Thoracic aorta (tissue), 2 donors: ENCODE measurements around the gene BLVRA. TPM values are rescaled to one million over a fixed set of nuclear protein-coding genes. Genes with fewer than 3 reads are reported as not detected.

Source experiments
- ATAC-seq: fragments of 150-250 bp; one replicate; pipeline ENCODE4 v1.8.0; 2017; ENCODE audit warnings: low read depth; ENCODE audit not compliant: insufficient number of reproducible peaks, low FRiP score
- DNase-seq: peaks from one replicate; pipeline ENCODE4 v3.0.0-alpha.2; 2020; ENCODE audit warnings: low spot score
- H3K27ac ChIP-seq, 2 donors: fragments of 200-600 bp; sonication (generic); 1 replicate in 1 of 2; 2 replicates in 1 of 2; pipeline ENCODE4 v1.5.1; 2016; ENCODE audit warnings: mild to moderate bottlenecking in 2 of 2, moderate library complexity in 2 of 2
- H3K27me3 ChIP-seq: fragments of 200-600 bp; sonication (generic); replicated peaks from 2 replicates; pipeline ENCODE4 v1.6.0; 2016; ENCODE audit warnings: mild to moderate bottlenecking; ENCODE audit not compliant: insufficient read depth
- H3K36me3 ChIP-seq: fragments of 200-600 bp; sonication (generic); one replicate; pipeline ENCODE4 v1.5.1; 2016
- H3K4me1 ChIP-seq, 2 donors: fragments of 200-600 bp; sonication (generic); 1 replicate in 1 of 2; 2 replicates in 1 of 2; pipeline versions ENCODE4 v1.5.1 to v1.6.0; 2016; ENCODE audit warnings: low read depth in 2 of 2, mild to moderate bottlenecking in 1 of 2; ENCODE audit not compliant: control insufficient read depth in 1 of 2
- H3K4me3 ChIP-seq: fragments of 200-600 bp; sonication (generic); 2 replicates; pipeline ENCODE4 v1.5.1; 2016; ENCODE audit warnings: mild to moderate bottlenecking
- H3K9me3 ChIP-seq: fragments of 200-600 bp; sonication (generic); 2 replicates; pipeline ENCODE4 v1.5.1; 2016
- total RNA-seq, 2 donors: library from RNA; depleted of rRNA; stranded (reverse); fragments of >200 nt; gene quantifications; one replicate each; pipeline versions ENCODE4 v1.1.0 to v1.2.3, GENCODE V29; 2016
- TF ChIP-seq, protein P1 (sequence below): fragments of 200-600 bp; sonication (generic); IDR thresholded peaks from one replicate; pipeline ENCODE4 v1.5.1; 2019; ENCODE audit warnings: antibody characterized with exemption

BLVRA gene
- total RNA-seq, 2 donors from 2014 or later: 35.3 to 46.4 TPM

DNA sequence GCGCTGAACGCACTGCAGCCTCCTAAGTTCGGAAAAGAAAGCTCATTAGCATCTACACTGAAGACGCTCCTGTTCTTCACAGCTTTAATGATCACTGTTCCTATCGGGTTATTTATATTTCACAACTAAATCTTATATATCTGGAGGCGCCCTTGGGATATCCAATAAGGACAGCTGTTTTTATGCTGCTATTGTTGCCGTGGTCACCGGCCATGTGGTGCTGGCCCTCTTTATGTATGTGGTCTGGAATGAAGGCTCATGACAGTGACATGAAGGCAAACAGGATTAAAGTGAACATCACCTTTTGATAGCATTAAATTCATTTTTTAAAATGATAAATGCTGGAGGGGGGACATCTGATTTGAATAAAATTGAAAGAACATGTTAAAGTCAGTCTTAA is 8.8 kb downstream of the BLVRA start:
- Histone ChIP-seq H3K36me3 (peaks cover 5% of the 10 kb centered on the region), H3K27ac (no peak overlapping the region), H3K9me3 (no peaks in the 10 kb centered on the region), H3K4me3 (no peak overlapping the region), H3K27me3 (no peaks in the 10 kb centered on the region), H3K4me1 (peaks cover 21 to 24% of the 10 kb centered on the region in 2 donors)
- ATAC-seq (no peak), DNase-seq (no peak)
- TF ChIP-seq, protein P1, sequence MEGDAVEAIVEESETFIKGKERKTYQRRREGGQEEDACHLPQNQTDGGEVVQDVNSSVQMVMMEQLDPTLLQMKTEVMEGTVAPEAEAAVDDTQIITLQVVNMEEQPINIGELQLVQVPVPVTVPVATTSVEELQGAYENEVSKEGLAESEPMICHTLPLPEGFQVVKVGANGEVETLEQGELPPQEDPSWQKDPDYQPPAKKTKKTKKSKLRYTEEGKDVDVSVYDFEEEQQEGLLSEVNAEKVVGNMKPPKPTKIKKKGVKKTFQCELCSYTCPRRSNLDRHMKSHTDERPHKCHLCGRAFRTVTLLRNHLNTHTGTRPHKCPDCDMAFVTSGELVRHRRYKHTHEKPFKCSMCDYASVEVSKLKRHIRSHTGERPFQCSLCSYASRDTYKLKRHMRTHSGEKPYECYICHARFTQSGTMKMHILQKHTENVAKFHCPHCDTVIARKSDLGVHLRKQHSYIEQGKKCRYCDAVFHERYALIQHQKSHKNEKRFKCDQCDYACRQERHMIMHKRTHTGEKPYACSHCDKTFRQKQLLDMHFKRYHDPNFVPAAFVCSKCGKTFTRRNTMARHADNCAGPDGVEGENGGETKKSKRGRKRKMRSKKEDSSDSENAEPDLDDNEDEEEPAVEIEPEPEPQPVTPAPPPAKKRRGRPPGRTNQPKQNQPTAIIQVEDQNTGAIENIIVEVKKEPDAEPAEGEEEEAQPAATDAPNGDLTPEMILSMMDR: no peak

DNA sequence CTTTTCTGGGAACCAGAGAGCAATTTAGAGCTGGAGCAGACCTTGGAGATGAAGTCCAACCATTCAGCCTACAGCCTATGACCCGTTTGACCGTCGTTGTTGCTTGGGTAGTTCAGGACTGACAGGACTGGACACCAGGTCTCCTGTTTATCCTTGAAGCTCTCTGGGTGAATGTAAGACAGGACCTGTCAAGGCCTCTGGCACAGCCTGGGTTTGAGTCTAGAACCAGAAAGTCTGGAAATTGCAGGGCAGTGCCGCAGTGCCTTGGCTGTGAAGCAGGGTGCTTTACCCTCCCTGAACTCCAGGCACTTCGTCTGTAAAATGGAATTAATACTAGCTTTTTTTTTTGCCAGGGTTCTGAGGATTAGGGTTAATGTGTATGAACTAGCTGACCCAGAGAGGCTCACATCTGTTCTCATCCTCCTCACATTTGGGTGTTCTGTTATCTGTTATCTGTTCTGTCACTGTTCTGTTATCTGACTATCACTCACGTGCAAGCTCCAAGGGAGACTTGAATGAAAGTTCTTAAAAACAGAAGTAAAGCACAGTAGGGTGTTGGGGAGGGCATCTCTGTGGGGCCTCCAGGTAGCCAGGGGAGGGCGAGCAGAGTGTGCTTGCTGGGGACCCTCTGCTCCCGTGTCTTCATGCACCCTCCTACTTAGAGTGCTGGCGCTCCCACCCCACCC is 9.9 kb downstream of the BLVRA start:
- DNase-seq (no peak), ATAC-seq (no peak)
- peaks cover 14 to 21% of the 10 kb centered on the region in 2 donors for H3K4me1 ChIP-seq
- peaks cover 6% of the 10 kb centered on the region for H3K36me3 ChIP-seq
- H3K9me3 ChIP-seq: no peaks in the 10 kb centered on the region
- no peak overlapping the region for H3K27ac ChIP-seq
- no peaks in the 10 kb centered on the region for H3K27me3 ChIP-seq
- no peak overlapping the region for H3K4me3 ChIP-seq
- TF ChIP-seq, protein P1: no peak

DNA sequence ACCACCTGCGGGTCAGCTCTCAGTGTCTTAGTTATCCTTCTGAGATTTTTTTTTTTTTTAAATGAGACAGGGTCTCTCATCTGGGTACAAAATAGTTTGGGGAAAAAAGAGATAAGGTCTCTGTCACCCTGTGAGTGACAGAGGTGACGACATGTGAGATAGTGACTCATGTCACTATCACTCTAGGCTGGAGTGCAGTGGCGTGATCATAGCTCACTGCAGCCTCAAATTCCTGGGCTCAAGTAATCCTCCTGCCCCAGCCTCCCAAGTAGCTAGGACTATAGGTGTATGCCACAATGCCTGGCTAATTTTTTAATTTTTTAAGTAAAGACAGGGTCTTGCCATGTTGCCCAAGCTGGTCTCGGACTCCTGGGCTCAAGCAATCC is 10.4 kb downstream of the BLVRA start:
- no peak overlapping the region for H3K4me3 ChIP-seq
- ATAC-seq (no peak), DNase-seq (no peak)
- peaks cover 12 to 16% of the 10 kb centered on the region in 2 donors for H3K4me1 ChIP-seq
- H3K27me3 ChIP-seq: no peaks in the 10 kb centered on the region
- TF ChIP-seq, protein P1: no peak
- H3K9me3 ChIP-seq: no peaks in the 10 kb centered on the region
- peaks cover 6% of the 10 kb centered on the region for H3K36me3 ChIP-seq
- H3K27ac ChIP-seq: no peak overlapping the region

DNA sequence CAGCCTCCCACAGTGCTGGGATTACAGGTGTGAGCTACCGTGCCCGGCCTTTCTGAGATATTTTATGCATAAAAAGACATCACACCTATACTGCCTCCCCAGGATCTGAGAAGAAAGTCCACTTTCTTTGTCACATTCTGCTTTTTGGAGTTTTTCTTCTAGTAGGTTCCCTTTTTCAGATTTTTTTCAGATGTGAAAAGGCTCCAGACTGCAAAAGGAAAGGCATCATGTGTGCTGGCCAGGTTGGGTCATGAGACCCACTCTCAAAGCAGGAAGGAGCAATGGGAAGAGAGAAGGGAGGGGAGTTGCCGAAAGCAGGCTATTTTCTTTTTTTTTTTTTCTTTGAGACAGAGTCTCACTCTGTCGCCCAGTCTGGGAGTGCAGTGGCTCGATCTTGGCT is 10.8 kb downstream of the BLVRA start:
- Histone ChIP-seq H3K9me3 (no peaks in the 10 kb centered on the region), H3K36me3 (peaks cover 6% of the 10 kb centered on the region), H3K27ac (no peak overlapping the region), H3K4me3 (no peak overlapping the region), H3K27me3 (no peaks in the 10 kb centered on the region), H3K4me1 (peaks cover 9 to 12% of the 10 kb centered on the region in 2 donors)
- TF ChIP-seq, protein P1: no peak
- ATAC-seq (no peak), DNase-seq (no peak)

DNA sequence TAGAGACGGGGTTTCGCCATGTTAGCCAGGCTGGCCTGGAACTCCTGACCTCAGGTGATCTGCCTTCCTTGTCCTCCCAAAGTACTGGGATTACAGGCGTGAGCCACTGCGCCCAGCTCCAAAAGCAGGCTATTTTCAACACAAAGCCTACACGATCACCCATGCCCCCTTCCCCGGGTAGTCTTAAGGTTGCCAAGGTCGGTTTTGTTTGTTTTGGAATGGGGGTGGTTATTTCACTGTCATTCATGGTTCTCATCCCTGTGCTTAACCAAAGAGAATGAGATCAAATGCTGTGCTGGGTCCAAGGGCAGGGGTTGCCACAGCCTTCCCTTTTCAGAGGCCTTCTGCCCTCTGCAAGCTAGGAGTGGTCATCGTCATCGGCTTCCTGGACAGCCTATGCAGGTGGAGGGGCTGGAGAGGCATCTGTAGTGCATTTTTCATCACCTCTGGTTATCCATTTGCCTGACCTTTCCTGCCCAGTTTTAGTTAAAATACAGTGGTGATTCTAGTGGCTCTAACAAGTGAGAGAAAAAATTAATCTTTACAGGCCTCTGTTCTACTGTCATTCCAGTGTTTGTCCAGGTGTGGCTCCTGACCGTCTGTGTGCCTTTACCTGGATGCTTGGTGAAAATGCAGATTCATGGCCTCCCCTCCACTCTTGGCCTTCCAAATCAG is 11.4 kb downstream of the BLVRA start:
- Histone ChIP-seq H3K27ac (no peak overlapping the region), H3K4me1 (peaks cover 2 to 5% of the 10 kb centered on the region in 2 donors), H3K4me3 (no peak overlapping the region), H3K27me3 (no peaks in the 10 kb centered on the region), H3K36me3 (peaks cover 6% of the 10 kb centered on the region), H3K9me3 (no peaks in the 10 kb centered on the region)
- TF ChIP-seq, protein P1: no peak
- ATAC-seq (no peak), DNase-seq (no peak)
